Raji (cell line): Measurements from ENCODE around the gene SLC26A9.

Source experiments
- POLR2A ChIP-seq: IDR thresholded peaks from 2 replicates; pipeline ENCODE4 v1.6.1; 2011; ENCODE audit warnings: low read depth, low read length, control low read depth; ENCODE audit not compliant: insufficient read depth

The SLC26A9 gene

GRCh38 chr1:205961405-205961804 lies 18.1 kb upstream of the SLC26A9 start:
- no peak for TF ChIP-seq POLR2A

DNA sequence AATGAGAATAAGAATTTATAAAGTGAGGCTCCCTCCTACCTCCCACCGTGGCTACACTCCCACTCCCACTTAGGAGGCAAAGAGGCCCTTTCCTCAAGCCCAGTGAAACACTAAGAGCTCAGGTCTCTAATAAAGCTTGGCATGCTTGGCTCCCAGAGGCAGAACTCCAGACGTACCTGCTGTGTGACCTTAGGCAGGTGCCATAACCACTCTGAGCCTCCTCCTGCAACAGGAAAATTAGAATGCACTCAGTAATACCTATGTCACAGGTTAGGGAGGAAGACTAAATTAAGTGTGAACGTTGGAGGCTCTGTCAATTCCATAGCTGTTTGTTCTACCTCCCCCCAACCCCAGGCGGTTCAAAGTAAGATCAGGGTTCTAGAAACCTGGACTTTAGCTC lies 16.5 kb upstream of the SLC26A9 start:
- no peak for TF ChIP-seq POLR2A

DNA sequence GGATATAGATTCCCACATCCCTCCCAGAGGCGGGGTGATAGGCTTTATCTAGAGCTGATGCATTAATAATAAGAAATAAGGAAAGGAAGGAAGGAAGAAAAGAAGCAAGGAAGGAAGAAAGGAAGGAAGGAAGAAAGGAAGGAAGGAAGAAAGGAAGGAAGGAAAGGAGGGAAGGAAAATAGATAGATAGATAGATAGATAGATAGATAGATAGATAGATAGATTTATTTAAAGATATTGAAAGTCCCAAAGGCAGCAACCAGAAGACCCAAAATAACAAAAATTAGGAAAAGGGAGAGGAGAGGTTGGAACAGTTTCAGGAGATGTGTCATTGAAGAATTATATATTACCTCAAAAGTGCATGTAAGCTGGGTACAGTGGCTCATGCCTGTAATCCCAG lies 12.2 kb upstream of the SLC26A9 start:
- no peak for TF ChIP-seq POLR2A

DNA sequence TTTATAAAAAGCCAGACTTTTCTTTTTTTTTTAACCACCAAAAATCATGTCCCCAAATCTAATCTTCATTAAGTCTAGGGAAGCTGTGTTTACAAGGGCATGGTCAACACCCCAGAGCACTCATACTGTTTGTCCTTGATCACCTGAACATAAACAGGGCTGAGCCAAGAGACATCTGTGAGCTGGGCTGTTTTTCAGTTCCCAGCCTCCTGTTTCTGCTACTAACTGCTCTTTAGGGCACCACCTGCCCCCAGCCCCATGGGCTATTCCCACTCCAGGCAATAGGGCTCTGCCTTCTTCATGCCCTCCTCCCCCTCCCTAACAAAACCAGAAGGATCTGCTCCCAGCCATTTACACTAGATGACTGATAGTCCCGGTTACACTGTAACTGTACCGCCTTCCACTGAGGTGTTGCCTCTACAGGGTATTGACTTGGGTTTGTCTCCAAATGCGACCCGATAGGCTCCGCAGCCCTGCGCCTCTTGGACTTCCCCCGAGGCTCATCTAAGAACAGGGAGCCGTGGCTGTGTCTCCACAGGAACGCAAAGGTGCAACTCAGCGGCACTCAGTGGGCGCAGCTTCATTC lies 11.7 kb upstream of the SLC26A9 start:
- no peak for TF ChIP-seq POLR2A

GRCh38 chr1:205951746-205952145 lies 8.5 kb upstream of the SLC26A9 start:
- no peak for TF ChIP-seq POLR2A

GRCh38 chr1:205950826-205951549 lies 7.7 kb upstream of the SLC26A9 start:
- TF ChIP-seq POLR2A = no peak

DNA sequence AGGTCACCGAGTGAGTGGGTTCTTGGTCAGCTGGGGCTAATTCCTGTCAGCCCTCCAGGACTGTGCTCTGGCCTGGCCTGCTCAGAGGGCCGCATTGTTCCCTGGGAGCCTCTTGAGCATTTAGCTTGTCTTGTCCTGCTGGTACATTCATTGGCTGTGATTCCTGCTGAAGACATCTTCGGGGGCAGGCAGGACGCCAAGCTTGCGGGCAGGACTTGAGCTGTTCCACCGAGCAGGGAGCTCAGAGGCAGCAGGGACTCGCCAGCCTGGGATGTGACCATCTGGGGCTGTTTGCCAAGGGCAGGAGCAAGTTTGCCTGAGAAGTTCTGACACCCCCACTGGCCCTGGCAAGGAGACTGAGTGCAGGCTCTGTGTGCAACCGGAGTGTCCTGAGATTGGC lies 7.0 kb upstream of the SLC26A9 start:
- TF ChIP-seq POLR2A = no peak

DNA sequence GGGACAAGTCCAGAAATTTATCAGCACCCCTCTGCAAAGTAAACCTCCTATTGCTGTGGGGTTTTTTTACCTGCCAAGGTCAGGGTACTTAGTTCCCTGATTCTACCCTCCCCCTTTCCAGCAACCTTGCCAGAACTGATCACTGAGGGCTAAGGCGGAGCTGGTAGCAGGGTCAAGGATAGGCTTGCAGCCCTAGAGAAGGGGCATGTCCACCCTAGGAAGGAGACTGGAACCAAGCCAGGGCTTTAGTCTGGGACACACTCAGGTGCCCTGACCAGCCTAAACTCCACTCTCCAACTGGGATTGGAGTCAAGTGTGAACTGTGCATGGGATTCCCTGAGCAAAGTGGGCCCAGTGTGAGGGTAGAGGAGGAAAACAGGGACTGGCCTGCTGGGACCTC lies 6.5 kb upstream of the SLC26A9 start:
- TF ChIP-seq POLR2A = no peak

DNA sequence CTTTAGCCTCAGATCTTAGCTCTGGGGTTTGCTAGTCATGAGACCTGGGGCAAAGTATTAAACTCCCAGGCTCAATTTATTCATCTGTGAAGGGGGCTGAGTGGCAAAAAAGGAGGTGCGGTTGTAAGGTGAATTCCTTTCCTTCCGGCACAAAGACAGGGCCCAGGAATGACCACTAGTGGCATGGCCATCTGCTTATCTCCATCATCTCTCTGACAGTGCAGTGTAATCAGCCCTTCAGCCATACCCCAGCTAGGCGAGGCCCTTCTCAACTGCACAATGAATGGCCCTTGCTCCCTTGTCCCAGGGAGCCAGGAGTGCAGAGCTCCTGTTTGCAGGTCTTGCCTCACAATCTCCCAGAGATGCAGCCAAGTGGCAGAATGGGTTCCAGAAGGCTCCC lies 5.6 kb upstream of the SLC26A9 start:
- no peak for TF ChIP-seq POLR2A

- no peak for TF ChIP-seq POLR2A
Observed at GRCh38 chr1:205948039-205948438, 4.8 kb upstream of the SLC26A9 start.

GRCh38 chr1:205947024-205947423 lies 3.8 kb upstream of the SLC26A9 start:
- no peak for TF ChIP-seq POLR2A

DNA sequence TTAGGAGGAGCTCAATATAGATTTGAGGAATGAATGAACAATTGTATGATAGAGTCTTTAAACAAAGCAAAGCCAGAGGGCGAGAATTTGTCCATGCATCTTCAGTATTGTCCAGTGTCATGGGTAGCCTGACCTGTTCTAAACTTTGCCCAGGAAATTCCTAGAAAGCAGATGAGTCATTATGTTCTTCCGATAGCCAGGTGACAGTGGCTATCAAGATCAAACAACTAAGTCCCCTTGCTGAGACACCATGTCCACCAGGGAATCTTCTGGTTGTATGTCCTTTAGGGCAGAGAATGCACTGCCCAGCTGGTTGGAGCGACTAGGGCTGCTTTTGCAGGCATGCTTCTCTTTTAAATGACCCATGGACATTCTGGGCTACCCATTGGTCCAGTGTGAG lies 1.8 kb upstream of the SLC26A9 start:
- no peak for TF ChIP-seq POLR2A

DNA sequence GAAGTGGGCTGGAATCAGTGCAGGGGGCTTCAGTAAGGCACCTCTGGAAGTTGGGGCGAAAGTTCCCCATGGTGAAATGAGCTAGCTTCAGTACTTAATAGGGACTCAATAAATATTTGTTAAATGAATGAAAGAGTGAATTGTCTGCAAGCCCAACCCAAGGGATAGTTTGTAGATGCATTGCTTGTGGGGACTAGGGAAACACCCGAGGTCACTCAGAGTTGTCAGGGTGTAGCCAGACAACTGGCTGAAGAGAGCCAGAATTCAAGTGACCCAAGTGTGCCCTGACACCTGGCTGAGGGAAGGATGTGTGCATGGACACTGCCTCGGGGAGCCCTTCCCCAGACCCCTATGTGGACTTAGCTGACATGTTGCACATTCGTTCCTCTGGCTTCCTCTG lies 1.3 kb upstream of the SLC26A9 start:
- no peak for TF ChIP-seq POLR2A

DNA sequence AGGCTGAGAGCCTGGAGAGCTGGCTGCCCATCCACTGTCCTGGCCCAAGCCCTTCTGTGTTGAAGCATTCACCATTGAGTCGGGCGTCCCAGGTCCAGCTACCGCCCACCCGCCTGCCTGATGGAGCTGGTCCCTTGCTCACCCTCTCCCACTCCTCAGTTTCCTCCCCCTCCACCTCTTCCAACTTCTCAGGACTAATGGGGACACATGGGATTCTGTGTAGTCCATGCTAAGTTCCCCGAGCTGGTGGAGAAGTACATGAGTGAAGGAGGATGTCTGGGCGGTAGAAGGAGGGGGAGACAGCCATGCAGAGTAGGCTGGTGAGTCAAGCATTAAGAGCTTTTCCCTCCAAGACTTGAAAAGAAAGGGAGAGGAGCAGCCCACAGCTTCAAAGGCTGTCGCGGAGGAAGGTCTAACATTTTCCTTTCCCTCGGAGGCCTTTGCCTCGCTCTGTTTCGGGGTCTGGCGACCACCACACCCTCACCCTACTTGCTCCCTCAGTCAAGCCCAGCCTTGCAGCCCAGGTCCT lies 561 bp downstream of the SLC26A9 start:
- TF ChIP-seq POLR2A = no peak

DNA sequence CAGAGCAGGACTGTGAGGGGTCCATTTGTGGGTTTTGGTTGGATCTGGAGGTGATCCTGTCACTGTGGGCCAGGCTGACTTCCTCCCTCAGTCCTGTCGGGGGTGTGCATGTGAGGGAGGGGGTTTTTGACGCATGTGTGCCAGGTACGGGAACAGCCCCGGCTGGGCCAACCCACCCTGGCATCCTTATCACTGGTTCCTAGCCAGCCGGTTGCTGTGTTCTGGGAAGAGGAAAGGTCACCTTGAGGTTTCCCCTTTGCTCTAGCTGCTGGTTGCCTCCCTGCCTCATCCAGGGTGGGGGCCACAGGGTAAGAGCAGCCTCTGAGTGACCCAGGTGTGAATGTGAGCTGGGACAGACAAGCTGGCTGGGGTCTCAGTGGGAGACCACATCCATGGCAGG lies 2.5 kb downstream of the SLC26A9 start:
- TF ChIP-seq POLR2A = no peak

GRCh38 chr1:205939690-205940330 lies 3.4 kb downstream of the SLC26A9 start:
- no peak for TF ChIP-seq POLR2A

DNA sequence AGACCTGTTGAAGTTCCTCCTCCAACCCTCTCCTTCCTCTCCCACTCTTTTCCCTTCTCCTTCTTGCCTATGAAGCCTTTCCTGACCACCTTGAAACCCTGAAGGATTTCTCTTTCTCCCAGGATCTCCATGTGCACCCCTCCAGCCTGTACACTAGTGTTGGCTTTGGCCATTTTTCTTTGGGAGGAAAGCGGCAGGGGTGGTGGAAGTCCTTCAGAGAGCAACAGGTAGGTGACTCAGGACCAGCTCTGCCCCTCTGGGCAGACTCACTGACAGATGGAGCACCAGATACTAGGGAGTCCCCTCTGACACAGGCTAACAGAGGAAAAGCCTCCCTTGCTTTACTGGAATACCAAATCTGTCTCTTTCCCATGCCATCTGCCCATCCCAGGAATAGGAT lies 4.6 kb downstream of the SLC26A9 start:
- TF ChIP-seq POLR2A = no peak
